ENCODE measurements around the gene PTK7. TPM values are rescaled to one million over a fixed set of nuclear protein-coding genes. Genes with fewer than 3 reads are reported as not detected.
"Not testable (repeated sequence)": the region's sequence is repeated elsewhere in the genome, so short reads cannot be mapped to it uniquely, and the experiment has no call there.

Gene PTK7
- total RNA-seq, 6 experiments from 2014 or later = 62.8 to 115 (median 66.7) TPM

DNA sequence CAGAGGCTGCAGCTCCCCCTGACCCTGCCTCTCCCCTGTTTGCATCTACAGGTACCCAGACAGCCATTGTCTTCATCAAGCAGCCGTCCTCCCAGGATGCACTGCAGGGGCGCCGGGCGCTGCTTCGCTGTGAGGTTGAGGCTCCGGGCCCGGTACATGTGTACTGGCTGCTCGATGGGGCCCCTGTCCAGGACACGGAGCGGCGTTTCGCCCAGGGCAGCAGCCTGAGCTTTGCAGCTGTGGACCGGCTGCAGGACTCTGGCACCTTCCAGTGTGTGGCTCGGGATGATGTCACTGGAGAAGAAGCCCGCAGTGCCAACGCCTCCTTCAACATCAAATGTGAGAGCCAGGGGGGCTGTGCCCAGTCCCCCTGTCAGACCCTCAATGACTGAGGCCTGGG is 52.8 kb downstream of the PTK7 start:
- Mint-ChIP-seq H3K4me3 (0 out of 2 replicates have a peak overlapping the region, but pooled peaks have one; percentile 40), H3K27me3 (ENCODE audit: insufficient read depth) (peaks cover 6% of the 10 kb centered on the region; the same call in 1 of the 2 replicates), H3K9me3 (no peaks in the 10 kb centered on the region), H3K4me1 (ENCODE audit: low read depth) (peaks cover 49% of the 10 kb centered on the region), H3K36me3 (ENCODE audit: low read depth) (peaks cover 4% of the 10 kb centered on the region; the same call in 1 of the 2 replicates), H3K27ac (peak overlapping the region; percentile 59; the same call in 1 of the 2 replicates)
- TF ChIP-seq, protein P1, sequence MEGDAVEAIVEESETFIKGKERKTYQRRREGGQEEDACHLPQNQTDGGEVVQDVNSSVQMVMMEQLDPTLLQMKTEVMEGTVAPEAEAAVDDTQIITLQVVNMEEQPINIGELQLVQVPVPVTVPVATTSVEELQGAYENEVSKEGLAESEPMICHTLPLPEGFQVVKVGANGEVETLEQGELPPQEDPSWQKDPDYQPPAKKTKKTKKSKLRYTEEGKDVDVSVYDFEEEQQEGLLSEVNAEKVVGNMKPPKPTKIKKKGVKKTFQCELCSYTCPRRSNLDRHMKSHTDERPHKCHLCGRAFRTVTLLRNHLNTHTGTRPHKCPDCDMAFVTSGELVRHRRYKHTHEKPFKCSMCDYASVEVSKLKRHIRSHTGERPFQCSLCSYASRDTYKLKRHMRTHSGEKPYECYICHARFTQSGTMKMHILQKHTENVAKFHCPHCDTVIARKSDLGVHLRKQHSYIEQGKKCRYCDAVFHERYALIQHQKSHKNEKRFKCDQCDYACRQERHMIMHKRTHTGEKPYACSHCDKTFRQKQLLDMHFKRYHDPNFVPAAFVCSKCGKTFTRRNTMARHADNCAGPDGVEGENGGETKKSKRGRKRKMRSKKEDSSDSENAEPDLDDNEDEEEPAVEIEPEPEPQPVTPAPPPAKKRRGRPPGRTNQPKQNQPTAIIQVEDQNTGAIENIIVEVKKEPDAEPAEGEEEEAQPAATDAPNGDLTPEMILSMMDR (IDR thresholded peaks at IDR 0.05) = no peak
- no peak for DNase-seq

DNA sequence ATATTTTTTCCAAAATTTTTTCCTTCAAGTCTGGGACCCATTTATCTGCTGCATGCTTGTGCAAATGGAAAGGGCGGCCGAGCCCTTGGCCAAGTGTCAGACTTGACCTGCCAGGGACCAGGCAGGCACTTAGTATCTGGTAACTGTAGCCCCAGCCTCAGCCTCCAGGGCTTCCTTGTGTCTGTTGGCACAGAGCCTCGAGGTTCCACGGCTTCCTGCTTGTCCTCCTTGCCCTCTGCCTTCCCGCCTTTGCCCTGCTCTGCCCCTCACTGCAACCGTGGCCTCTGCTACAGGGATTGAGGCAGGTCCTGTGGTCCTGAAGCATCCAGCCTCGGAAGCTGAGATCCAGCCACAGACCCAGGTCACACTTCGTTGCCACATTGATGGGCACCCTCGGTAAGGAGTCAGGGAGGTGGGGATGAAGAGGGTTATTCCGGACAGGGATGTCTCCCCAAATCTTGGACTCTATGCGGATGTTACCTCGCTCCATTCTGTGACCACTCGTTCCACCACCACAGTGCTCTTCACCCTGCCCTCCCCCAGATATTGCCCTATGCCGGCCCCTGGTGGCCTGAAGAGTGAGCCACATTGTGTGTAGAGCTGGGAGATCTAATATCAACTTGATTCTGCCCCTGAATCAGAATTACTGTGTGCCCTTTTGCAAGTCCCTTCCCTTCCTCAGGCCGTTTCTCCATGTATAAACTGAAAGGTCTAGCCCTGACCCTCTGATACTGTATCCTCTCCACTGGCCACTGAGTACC is 53.5 kb downstream of the PTK7 start:
- no peaks in the 10 kb centered on the region for H3K9me3 Mint-ChIP-seq
- peak overlapping the region; percentile 59 for H3K27ac Mint-ChIP-seq
- H3K36me3 Mint-ChIP-seq (ENCODE audit: low read depth) = peaks cover 4% of the 10 kb centered on the region; the same call in 1 of the 2 replicates
- no peak for DNase-seq
- TF ChIP-seq, protein P1 (IDR thresholded peaks at IDR 0.05) = peak; percentile 82
- H3K27me3 Mint-ChIP-seq (ENCODE audit: insufficient read depth) = peaks cover 6% of the 10 kb centered on the region; the same call in 1 of the 2 replicates
- H3K4me3 Mint-ChIP-seq = peak overlapping the region; percentile 40; the same call in 1 of the 2 replicates
- H3K4me1 Mint-ChIP-seq (ENCODE audit: low read depth) = peaks cover 46% of the 10 kb centered on the region

DNA sequence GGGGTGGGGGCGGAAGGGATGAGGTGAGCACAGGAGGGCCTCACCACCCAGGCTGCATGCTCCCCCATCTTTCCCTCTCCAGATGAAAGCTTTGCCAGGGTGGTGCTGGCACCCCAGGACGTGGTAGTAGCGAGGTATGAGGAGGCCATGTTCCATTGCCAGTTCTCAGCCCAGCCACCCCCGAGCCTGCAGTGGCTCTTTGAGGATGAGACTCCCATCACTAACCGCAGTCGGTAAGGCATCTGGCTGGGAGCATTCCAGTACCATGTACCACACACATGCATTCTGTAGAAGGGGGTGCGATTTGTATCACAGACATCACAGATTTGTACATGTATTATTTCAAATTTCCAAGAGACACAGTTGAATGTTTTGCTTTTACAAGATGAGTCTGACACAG is 54.3 kb downstream of the PTK7 start:
- Mint-ChIP-seq H3K9me3 (no peaks in the 10 kb centered on the region), H3K27ac (no peak overlapping the region), H3K4me1 (ENCODE audit: low read depth) (peaks cover 38% of the 10 kb centered on the region), H3K36me3 (ENCODE audit: low read depth) (peaks cover 4% of the 10 kb centered on the region; the same call in 1 of the 2 replicates), H3K4me3 (no peak overlapping the region), H3K27me3 (ENCODE audit: insufficient read depth) (peaks cover 7% of the 10 kb centered on the region; the same call in 1 of the 2 replicates)
- DNase-seq = no peak
- TF ChIP-seq, protein P1 (IDR thresholded peaks at IDR 0.05) = no peak

DNA sequence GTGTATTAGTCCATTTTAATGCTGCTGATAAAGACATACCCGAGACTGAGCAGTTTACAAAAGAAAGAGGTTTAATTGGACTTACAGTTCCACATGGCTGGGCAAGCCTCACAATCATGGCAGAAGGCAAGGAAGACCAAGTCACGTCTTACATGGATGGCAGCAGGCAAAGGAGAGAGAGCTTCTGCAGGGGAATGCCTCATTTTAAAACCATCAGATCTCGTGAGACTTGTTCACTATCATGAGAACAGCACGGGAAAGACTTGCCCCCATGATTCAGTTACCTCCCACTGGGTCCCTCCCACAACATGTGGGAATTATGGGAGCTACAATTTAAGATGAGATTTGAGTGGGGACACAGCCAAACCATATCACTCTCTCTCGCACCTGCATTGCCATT is 55.3 kb downstream of the PTK7 start:
- H3K27me3 Mint-ChIP-seq (ENCODE audit: insufficient read depth) = peaks cover 11% of the 10 kb centered on the region; the same call in 1 of the 2 replicates
- DNase-seq; H3K27ac Mint-ChIP-seq; H3K36me3 Mint-ChIP-seq (ENCODE audit: low read depth); H3K9me3 Mint-ChIP-seq; H3K4me3 Mint-ChIP-seq: not testable (repeated sequence)
- peaks cover 28% of the 10 kb centered on the region for H3K4me1 Mint-ChIP-seq (ENCODE audit: low read depth)

DNA sequence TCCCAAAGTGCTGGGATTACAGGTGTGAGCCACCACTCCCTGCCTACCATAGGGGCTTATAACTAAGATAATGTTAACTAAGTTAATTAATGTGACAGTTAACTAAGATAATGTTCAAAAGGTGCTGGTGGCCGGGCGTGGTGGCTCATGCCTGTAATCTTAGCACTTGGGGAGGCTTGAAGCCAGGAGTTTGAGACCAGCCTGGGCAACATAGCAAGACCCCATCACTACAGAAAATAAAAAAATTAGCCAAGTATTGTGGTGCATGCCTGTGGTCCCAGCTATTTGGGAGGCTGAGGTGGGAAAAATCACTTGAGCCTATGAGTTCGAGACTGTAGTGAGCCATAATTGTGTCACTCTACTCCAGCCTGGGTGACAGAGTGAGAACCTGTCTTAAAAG is 62.2 kb downstream of the PTK7 start:
- peaks cover 12% of the 10 kb centered on the region for H3K27me3 Mint-ChIP-seq (ENCODE audit: insufficient read depth)
- no peak for DNase-seq
- no peak overlapping the region for H3K4me3 Mint-ChIP-seq
- H3K27ac Mint-ChIP-seq = no peak overlapping the region
- H3K4me1 Mint-ChIP-seq (ENCODE audit: low read depth) = peaks cover 5% of the 10 kb centered on the region
- TF ChIP-seq, protein P1 (IDR thresholded peaks at IDR 0.05) = no peak
- H3K36me3 Mint-ChIP-seq (ENCODE audit: low read depth) = no peaks in the 10 kb centered on the region
- H3K9me3 Mint-ChIP-seq = no peaks in the 10 kb centered on the region

DNA sequence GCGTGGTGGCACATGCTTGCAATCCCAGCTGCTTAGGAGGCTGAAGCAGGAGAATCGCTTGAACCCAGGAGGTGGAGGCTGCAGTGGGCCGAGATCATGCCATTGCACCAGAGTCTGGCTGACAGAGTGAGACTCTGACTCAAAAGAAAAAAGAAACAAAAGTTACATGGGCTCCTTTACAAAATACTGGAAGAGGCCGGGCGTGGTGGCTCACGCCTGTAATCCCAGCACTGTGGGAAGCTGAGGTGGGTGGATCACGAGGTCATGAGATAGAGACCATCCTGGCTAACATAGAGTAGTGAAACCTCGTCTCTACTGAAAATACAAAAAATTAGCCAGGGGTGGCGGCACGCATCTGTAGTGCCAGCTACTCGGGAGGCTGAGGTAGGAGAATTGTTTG is 63.9 kb downstream of the PTK7 start:
- not testable (repeated sequence) for H3K9me3 Mint-ChIP-seq; H3K36me3 Mint-ChIP-seq (ENCODE audit: low read depth); DNase-seq; H3K4me3 Mint-ChIP-seq; H3K27ac Mint-ChIP-seq
- Mint-ChIP-seq H3K27me3 (ENCODE audit: insufficient read depth) (peaks cover 12% of the 10 kb centered on the region), H3K4me1 (ENCODE audit: low read depth) (peaks cover 22% of the 10 kb centered on the region)
